HG02642 (cell line): ENCODE data around the gene RNASEH1.

Experiments
- ATAC-seq: cut with Tn5 transposase; IDR thresholded peaks from one replicate; pipeline ENCODE4 v1.9.1; 2021; ENCODE audit warnings: mild to moderate bottlenecking; ENCODE audit not compliant: unreplicated experiment, poor library complexity

The RNASEH1 gene

GRCh38 chr2:3565117-3565516 lies 7.0 kb upstream of the RNASEH1 start:
- ATAC-seq: no peak

DNA sequence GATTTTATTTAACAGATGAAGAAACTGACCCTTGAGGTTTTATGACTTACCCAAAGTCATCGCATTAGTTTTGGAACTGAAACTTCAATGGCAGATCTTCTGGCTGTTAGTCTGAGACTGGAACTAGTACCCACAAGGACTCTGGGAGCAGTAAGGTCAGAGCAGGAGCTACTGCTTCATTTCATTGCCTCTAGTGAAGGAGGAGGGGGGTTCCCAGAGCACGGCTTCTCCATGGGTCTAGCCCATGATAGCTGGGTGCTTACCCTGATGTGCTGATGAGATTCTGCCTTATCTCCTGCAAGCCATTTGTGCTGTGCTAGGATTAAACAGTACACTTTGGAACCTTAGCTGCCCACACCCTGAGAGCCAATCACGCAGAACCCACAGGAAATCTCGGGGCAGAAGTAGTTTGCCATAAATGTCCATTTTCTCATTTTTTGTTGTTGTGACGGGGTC lies 5.4 kb upstream of the RNASEH1 start:
- peak; percentile 52 for ATAC-seq

DNA sequence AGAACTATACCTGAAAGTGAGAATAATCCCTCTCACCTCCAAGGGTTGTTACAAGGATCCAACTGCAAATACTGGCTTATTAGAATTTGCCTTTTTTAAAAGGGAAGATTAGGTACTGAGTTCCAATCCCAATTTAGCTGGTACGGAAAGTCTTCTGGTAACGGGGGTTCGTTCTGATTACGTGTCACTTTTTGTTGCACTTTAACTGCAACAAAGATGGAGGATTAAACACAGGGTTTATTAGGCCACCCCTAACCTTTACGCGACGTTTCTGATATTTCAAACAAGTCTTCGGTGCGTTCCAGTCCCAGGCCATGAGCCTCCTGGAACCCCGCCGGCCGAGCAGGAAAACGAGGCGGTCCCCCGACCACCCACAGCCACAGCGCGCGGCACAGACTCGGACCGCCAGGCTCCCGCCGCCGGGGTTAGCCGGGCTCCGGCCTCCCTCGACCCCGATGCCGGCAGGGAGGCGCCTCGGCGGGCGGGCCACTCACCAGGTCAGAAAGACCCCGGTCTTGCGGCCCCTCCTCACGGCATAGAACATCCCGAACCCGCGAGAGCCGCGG lies 411 bp downstream of the RNASEH1 start:
- peak; percentile 29 for ATAC-seq

GRCh38 chr2:3553946-3554345 lies 4.2 kb downstream of the RNASEH1 start:
- no peak for ATAC-seq

GRCh38 chr2:3547915-3548314 lies 10.2 kb downstream of the RNASEH1 start:
- no peak for ATAC-seq

DNA sequence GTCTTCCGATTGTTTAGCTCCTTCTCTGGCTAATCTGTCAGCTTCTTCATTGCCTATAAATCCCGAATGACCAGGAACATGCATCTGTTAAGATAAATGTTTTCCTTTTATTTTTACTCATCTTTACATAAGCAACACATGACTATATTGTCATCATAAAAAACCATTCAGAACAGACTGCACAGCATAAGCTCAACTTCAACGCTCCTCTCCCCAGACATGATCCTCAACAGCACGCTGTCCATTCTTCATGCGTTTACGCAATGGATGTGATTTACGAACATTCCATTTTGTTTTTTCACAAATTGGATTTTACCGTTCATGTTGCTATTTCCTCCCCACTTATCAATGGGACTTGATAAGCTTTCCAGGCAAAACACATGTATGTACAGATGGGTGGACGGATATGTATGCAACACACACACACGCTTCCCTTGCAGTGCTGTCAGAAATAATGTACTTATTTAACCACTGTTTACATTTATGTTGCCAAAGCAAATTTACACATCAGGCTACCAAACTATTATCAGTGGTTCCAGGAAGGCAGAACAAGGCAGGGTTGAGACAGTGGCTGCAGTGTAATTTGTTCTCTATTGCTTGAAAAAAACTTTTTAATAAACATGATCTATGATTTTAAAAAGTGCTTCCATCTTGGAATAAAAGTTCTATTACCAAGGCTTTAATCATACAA lies 12.2 kb downstream of the RNASEH1 start:
- ATAC-seq: no peak

GRCh38 chr2:3543023-3543683 lies 15.0 kb downstream of the RNASEH1 start:
- ATAC-seq: no peak

DNA sequence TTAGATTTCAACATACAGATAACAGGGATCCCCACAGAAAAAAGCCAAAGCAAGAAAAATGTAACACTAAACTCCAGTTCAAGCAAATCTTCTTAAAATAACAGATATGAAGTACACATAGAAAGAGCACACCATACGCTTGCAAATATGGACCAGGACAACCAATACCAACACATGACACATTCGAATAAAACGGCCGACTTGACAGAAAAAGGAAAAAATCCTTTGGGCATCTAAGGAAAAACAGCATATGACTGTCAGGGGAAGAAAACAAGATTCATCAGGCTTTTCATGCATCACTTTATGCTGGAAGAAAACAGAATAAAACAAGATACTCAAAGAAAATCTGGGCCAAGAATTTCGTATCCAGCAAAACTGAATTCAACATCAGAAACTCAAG lies 16.0 kb downstream of the RNASEH1 start:
- no peak for ATAC-seq

DNA sequence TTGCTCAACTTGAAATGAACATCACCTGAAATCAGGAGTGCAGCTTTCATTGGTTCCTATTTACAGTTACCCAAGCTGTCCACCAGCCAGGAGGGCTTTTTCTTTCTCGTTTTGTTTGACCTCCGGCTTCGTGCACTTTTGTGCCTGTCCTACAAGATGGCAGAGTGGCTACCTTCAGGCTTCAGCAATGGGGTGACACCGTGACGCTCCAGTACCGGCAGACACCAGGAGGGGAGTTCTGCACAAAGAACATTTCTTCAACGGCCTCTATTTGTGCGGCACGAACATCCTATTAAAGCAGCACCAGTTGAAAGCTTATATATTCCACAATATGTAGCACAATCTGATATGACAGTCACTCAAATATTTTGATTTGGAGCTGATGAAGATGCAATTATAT lies 18.3 kb downstream of the RNASEH1 start:
- ATAC-seq: no peak

DNA sequence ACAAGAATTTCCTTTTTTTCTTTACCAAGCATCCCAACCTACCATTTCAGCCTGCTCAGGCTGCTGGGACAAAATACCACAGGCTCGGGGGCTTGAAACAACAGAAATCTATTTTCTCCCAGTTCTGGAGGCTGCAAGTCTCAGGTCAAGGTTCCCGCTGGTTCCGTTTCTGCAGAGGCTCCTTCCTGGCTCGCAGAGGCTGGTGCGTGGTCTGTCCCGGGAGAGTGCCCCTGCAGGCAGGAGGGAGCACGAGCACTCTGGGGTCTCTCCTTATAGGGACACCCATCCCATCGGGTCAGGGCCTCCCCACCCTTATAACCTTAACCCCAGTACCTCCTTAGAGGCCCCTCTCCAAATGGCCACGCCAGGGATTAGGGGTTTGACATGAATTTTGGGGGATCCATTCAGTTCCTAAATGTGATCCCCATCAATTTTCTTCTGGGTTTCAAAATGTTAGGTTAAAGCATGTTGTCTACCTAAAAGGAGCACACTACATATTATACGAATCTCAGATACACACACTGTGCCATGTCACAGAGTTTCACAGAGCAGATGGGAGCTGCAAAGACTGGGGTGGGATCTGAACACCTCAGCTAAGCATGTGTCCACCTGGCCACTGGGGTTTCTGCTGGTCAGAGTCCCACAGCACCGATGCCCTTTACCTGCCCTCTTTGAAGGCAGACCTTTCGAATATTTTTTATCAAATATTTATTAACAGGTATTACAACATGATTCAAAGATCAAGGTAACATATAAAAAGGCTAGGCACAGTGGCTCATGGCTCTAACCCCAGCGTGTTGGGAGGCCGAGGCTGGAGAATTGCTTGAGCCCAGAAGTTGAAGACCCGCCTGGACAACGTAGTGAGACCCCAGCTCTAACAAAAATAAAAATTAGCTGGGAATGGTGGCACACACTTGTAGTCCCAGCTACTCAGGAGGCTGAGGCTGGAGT lies 21.2 kb downstream of the RNASEH1 start:
- peak; percentile 65 for ATAC-seq

DNA sequence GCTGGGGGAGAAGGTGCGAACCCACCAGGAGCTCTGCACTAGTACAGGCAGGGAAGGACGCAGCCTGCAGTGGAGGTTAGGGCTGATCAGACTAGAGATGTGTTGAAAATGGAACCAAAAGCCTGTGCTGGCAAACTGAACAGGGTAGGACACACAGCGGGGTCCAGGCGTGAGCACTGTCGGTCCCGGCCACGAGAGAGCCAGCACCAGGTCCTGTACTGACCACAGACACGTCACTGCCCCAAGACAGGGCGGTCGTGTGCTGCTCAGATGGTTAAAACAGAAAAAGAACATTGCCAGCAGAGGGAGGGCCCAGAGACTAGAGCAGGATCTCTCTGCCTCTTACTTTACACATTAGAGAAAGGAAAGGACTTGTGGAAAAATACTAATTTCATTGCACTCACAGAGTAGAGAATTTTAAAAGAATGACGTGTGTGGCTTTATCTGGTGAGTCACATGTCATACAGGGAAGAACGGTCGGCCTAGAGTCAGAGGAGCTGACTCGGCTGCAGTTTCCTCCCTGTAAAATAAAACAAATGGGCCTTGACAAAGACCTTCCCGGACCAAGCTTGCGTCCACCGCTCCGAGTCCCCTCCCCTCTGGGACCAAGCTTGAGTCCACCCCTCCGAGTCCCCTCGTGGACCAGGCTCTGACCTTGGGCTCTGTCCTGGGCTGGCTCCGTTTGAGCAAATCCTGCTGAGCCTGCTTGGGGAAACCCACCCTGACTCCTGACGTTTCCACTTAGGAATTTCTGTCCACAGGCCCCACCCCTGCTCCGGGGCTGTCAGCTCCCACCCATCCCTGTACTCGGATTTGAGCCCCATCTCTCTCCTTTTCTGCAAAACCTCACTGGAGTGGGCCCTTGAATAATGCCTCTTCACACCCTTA lies 22.1 kb downstream of the RNASEH1 start:
- ATAC-seq: peak; percentile 66

GRCh38 chr2:3535467-3535793 lies 22.7 kb downstream of the RNASEH1 start:
- ATAC-seq: peak; percentile 22

GRCh38 chr2:3534251-3534814 lies 23.8 kb downstream of the RNASEH1 start:
- no peak for ATAC-seq

DNA sequence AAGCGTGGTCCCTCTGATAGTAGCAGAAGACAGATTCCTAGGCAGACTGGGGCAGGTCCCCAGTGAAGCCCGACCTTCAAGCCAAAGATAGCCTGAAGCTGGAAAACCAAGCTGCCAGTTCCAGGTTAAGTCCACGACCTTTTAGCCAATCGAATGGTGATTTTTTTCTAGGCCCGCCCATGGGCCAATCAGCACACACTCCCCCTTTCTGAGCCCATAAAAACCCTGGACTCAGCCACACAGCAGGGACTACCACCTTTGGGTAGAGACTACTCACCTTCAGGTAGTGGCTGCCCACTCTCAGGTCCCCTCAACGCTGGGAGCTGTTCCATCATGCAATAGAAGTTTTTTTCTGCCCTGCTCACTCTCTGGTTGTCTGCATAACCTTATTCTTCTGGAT lies 24.3 kb downstream of the RNASEH1 start:
- ATAC-seq: no peak

DNA sequence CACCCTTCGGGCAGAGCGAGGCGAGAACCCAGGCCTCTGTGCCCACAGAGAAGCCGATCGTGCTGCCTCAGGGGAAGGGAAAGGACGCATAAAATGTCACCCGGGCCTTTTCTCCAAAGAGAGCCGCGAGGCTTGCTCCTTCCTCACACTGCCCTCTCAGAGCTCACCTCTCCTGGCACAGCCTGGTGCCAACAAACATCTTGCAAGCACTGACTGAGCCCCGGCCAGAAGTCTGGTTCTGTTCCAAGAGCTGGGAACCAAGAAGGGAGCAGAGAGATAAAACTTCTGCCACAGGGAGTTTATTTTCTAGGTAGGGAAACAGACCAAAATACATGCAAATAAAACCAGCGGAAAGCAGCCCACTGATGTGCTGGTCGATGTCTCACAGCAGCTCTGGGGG lies 25.2 kb downstream of the RNASEH1 start:
- no peak for ATAC-seq

DNA sequence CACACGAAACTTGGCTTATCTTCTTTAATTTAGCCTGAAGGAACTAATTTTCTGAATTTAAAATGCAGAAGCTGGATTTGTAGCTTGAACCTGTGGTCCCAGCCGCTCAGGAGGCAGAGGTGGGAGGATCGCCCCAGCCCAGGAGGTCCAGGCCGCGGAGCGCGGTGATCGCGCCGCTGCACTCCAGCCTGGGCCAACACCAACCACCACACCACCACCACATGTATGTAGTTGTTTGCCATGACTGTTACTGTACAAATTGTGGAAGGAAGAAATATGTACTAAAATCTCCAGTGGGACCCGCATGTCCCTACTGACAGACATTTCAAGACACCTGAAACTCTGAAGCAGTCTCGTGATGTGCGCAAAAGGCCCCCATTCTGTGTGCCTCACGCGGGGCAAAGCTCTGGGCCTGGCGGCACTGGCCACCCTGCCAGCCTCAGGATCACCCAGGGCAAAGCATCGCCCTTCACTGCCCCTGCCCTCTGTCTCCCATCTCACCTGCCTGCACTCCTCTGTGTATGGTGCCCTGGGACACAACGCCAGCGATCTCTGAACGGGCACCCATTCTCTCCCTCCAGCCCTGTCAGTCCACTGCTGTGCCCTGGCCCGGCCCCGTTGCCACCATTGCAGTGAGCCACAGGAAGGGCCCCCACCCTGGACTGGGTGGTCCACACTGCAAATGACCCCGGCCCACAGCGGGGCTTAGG lies 28.7 kb downstream of the RNASEH1 start:
- no peak for ATAC-seq

DNA sequence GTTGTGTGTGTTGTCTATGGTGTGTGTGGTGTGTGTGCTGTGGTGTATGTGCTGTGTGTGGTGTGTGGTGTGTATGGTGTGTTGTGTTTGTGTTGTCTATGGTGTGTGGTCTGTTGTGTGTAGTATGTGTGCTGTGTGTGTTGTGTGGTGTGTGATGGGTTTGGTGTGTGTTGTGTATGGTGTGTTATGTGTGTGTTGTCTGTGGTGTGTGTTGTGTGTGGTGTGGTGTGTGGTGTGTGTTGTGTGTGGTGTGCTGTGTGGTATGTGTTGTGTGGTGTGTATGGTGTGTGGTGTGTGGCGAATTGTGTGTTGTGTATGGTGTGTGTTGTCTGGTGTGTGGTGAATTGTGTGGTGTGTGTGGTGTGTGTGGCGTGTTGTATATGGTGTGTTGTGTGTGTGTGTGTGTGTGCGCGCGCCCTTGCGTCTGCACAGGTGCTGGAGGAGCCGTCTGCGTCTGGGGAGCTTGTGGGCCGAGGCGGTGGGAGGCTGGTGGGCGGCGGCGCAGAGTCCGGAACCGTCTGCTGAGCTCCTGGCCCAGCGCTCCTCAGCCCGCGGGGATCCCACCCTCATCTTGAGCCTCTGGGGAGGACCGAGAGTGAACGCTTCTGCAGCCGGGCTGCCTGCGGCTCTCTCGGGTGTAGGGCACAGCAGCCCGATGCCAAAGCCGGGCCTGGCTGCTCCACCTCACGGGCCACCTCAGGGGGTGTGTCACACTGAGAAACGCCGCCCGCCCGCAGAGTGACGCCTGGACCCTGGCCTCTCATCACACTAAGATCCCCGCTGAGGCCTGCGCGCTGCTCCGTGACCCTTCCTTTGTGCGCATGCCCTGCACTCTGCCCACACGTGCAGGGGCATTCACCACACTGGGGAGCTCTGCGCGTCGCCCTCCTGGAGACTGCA lies 30.0 kb downstream of the RNASEH1 start:
- no peak for ATAC-seq

DNA sequence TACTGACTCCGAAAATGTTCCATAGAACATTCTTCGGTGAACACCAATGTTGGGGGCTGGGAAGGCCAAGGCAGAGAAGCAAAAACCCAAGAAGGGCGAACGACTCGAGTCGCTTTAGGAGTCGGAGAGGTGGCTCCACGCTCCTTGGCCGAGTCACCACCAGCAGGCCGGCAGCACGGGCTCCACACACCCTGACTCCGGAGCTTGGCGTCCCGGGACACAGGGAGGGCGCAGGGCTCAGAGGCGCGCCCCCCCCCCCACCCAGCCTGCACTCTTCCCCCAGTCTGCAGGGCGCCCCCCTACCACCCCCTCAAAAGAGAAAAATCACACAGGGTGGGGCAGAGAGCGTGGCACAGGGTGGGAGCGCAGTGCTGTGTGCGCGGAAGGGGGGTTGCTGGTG lies 31.3 kb downstream of the RNASEH1 start:
- no peak for ATAC-seq
